RWPE1 (cell line): Measurements from ENCODE around the gene CLPTM1L.

Source experiments
- CTCF ChIA-PET: fragments of 350-600 bp; sonication (Branson Sonifier 250); formaldehyde crosslinking; extraction: SDS; loops from one replicate; lab custom pipeline; 2021; lab: Yijun Ruan, JAX
- POLR2A ChIA-PET: fragments of 400-600 bp; formaldehyde crosslinking; extraction: SDS; loops from one replicate; lab custom pipeline; 2020; ENCODE audit warnings: antibody characterized with exemption; ENCODE audit not compliant: low non-redundant PET; lab: Yijun Ruan, JAX
- DNase-seq: peaks from one replicate; pipeline ENCODE4 v3.0.0; 2012; ENCODE audit warnings: low spot score
- H3K27ac ChIP-seq: fragments of 450-650 bp; 2 replicates; pipeline ENCODE4 v1.5.1; 2017
- CTCF ChIP-seq: fragments of 450-650 bp; conservative IDR thresholded peaks from 2 replicates; pipeline ENCODE4 v1.5.1; 2017; ENCODE audit warnings: low read depth, mild to moderate bottlenecking

Gene CLPTM1L

GRCh38 chr5:1358726-1359025 is 13.8 kb upstream of the CLPTM1L start:
- POLR2A ChIA-PET: no interaction called here

GRCh38 chr5:1357946-1358725 is 13.2 kb upstream of the CLPTM1L start:
- TF ChIP-seq CTCF: no peak
- H3K27ac ChIP-seq: no peak overlapping the region
- ChIA-PET POLR2A (no interaction called here), CTCF (no interaction called here)
- no peak for DNase-seq

More at GRCh38 chr5:1358726-1359025, 13.8 kb upstream of the CLPTM1L start:
- no peak for DNase-seq
- H3K27ac ChIP-seq: no peak overlapping the region
- TF ChIP-seq CTCF: no peak
- CTCF ChIA-PET: no interaction called here

GRCh38 chr5:1356873-1357787 is 12.2 kb upstream of the CLPTM1L start:
- ChIA-PET POLR2A (no interaction called here), CTCF (no interaction called here)
- H3K27ac ChIP-seq: no peak overlapping the region
- DNase-seq: no peak
- no peak for TF ChIP-seq CTCF

- DNase-seq: no peak
- TF ChIP-seq CTCF: no peak
- POLR2A ChIA-PET: no interaction called here
- CTCF ChIA-PET: interaction anchor here (0.6 kb wide), 1 partner anchor 546 kb away, joined by 4 read pairs; no protein-coding TSS in a partner anchor
- H3K27ac ChIP-seq: no peak overlapping the region
Observed at GRCh38 chr5:1354576-1354975, 9.7 kb upstream of the CLPTM1L start.

GRCh38 chr5:1352231-1353219 is 7.6 kb upstream of the CLPTM1L start:
- POLR2A ChIA-PET: no interaction called here
- no peak for DNase-seq
- CTCF ChIA-PET: no interaction called here

More at GRCh38 chr5:1352231-1353219, 7.6 kb upstream of the CLPTM1L start:
- H3K27ac ChIP-seq: no peak overlapping the region
- TF ChIP-seq CTCF: no peak
